Epithelial cell of proximal tubule (primary cell): ENCODE results near the gene BANF1. TPM values are rescaled to one million over a fixed set of nuclear protein-coding genes. Genes with fewer than 3 reads are reported as not detected.

Experiments
- DNase-seq: peaks from one replicate; pipeline ENCODE4 v3.0.0-alpha.2; 2011; ENCODE audit warnings: low read depth
- H3K4me3 ChIP-seq: 2 replicates; pipeline ENCODE4 v1.5.1; 2011; ENCODE audit warnings: low read depth, mild to moderate bottlenecking, low read length
- total RNA-seq: library from RNA; depleted of rRNA; stranded (reverse); fragments of >200 nt; gene quantifications from 2 replicates; pipeline ENCODE4 v1.2.3, GENCODE V29; 2015
- TF ChIP-seq, protein P1 (sequence below): conservative IDR thresholded peaks from 2 replicates; pipeline ENCODE4 v1.5.1; 2012; ENCODE audit warnings: low read depth, mild to moderate bottlenecking, low read length

BANF1 gene
- total RNA-seq, 1 donor from 2014 or later = 144 TPM

- TF ChIP-seq, protein P1, sequence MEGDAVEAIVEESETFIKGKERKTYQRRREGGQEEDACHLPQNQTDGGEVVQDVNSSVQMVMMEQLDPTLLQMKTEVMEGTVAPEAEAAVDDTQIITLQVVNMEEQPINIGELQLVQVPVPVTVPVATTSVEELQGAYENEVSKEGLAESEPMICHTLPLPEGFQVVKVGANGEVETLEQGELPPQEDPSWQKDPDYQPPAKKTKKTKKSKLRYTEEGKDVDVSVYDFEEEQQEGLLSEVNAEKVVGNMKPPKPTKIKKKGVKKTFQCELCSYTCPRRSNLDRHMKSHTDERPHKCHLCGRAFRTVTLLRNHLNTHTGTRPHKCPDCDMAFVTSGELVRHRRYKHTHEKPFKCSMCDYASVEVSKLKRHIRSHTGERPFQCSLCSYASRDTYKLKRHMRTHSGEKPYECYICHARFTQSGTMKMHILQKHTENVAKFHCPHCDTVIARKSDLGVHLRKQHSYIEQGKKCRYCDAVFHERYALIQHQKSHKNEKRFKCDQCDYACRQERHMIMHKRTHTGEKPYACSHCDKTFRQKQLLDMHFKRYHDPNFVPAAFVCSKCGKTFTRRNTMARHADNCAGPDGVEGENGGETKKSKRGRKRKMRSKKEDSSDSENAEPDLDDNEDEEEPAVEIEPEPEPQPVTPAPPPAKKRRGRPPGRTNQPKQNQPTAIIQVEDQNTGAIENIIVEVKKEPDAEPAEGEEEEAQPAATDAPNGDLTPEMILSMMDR = no peak
- H3K4me3 ChIP-seq = no peak overlapping the region
- DNase-seq = no peak
Measured at GRCh38 chr11:66042227-66042995, 40.1 kb downstream of the BANF1 start.

GRCh38 chr11:66042996-66043906 lies 40.9 kb downstream of the BANF1 start:
- DNase-seq = no peak
- no peak overlapping the region for H3K4me3 ChIP-seq
- TF ChIP-seq, protein P1 = no peak

GRCh38 chr11:66044757-66045156 lies 42.5 kb downstream of the BANF1 start:
- TF ChIP-seq, protein P1 = no peak
- no peak for DNase-seq
- H3K4me3 ChIP-seq = no peak overlapping the region

- DNase-seq = no peak
- no peak overlapping the region for H3K4me3 ChIP-seq
- TF ChIP-seq, protein P1 = peak; percentile 94
Measured at GRCh38 chr11:66045177-66045639, 42.9 kb downstream of the BANF1 start.

DNA sequence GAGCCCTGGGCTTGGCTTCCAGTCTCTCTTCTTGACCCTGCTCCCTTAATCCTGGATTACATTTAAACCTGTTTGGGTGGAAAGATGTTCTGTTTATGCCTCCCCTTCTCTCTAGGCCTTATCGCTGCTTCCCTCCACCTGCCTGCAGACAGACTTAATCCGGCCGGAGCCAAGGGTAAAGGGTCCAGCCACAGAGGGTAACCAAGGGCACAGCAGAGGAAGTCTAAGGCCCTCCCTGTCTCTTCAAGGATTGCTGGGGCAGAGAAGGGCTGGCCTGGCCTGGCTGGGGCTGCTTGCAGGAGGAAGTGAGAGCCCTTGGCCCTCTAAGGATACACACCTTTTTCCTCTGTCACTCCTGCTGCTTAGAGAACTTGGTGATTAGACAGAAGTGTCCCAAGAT lies 44.6 kb downstream of the BANF1 start:
- no peak overlapping the region for H3K4me3 ChIP-seq
- TF ChIP-seq, protein P1 = no peak
- no peak for DNase-seq

GRCh38 chr11:66047541-66048365 lies 45.5 kb downstream of the BANF1 start:
- TF ChIP-seq, protein P1 = no peak
- no peak for DNase-seq
- H3K4me3 ChIP-seq = no peak overlapping the region
